PC-9 (cell line): ENCODE results near the gene TRIM69.

Experiments used
- EZH2 ChIP-seq: fragments of 200-600 bp; sonication (generic); IDR thresholded peaks from 2 replicates; pipeline ENCODE4 v1.8.0; 2017; ENCODE audit warnings: antibody characterized with exemption, low read depth
- TF ChIP-seq, protein P1 (sequence below): fragments of 200-600 bp; sonication (generic); conservative IDR thresholded peaks from 2 replicates; pipeline ENCODE4 v1.6.1; 2017; ENCODE audit warnings: mixed run types, antibody characterized with exemption, mild to moderate bottlenecking, moderate library complexity

DNA sequence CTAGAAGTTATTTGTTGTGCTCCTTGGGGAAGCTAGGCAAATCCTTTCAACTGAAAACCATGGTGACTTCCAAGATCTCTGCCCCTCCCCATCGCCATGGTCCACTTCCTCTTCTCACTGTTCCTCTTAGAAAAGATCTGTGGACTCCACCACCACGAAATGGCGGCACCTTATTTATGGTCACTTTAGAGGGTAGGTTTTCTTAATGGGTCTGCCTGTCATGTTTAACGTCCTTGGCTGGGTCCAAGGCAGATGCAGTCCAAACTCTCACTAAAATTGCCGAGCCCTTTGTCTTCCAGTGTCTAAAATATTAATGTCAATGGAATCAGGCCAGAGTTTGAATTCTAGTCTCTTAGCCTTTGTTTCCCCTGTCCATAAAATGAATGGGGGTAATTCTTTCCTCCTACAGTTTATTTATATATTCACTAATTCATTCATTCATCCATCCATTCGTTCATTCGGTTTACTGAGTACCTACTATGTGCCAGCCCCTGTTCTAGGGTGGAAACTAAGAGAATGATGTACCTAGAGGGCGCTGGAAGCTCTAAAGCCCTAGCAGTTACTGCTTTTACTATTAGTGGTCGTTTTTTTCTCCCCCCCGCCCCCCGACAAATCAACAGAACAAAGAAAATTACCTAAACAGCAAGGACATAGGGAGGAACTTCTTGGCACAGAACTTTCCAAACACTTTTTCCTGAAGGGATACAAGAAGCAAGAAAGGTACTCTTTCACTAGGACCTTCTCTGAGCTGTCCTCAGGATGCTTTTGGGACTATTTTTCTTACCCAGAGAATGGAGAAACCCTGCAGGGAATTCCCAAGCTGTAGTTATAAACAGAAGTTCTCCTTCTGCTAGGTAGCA, 25.9 kb upstream of the TRIM69 start:
- TF ChIP-seq, protein P1, sequence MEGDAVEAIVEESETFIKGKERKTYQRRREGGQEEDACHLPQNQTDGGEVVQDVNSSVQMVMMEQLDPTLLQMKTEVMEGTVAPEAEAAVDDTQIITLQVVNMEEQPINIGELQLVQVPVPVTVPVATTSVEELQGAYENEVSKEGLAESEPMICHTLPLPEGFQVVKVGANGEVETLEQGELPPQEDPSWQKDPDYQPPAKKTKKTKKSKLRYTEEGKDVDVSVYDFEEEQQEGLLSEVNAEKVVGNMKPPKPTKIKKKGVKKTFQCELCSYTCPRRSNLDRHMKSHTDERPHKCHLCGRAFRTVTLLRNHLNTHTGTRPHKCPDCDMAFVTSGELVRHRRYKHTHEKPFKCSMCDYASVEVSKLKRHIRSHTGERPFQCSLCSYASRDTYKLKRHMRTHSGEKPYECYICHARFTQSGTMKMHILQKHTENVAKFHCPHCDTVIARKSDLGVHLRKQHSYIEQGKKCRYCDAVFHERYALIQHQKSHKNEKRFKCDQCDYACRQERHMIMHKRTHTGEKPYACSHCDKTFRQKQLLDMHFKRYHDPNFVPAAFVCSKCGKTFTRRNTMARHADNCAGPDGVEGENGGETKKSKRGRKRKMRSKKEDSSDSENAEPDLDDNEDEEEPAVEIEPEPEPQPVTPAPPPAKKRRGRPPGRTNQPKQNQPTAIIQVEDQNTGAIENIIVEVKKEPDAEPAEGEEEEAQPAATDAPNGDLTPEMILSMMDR, result no peak; the same call in 1 of the 2 replicates
- TF ChIP-seq EZH2, result no peak
